ENCODE results near the gene CFAP57. TPM values are rescaled to one million over a fixed set of nuclear protein-coding genes. Genes with fewer than 3 reads are reported as not detected.

Gene CFAP57
- total and polyA plus RNA-seq, 2 of the 13 experiments (the other 11 are each of a cell fraction or from before 2014, with no cell fraction given) = 0.01 TPM; not detected in 1

- TF ChIP-seq ZGPAT (CRISPR knock-in tag; IDR thresholded peaks at IDR 0.05) (peak; percentile 33; the same call in 1 of the 2 replicates), ZFP36 (IDR thresholded peaks at IDR 0.05; ENCODE audit: borderline replicate concordance, low read depth, low read length, partially characterized antibody) (no peak), MEIS1 (CRISPR knock-in tag; IDR thresholded peaks at IDR 0.05; ENCODE audit: borderline replicate concordance) (0 out of 2 replicates have a peak, but pooled peaks have one; percentile 42), SOX6 (IDR thresholded peaks at IDR 0.05) (no peak), SOX6 (CRISPR knock-in tag; IDR thresholded peaks at IDR 0.05) (peak; percentile 68), SOX5 (CRISPR knock-in tag; IDR thresholded peaks at IDR 0.05; ENCODE audit: borderline replicate concordance) (peak; percentile 40; the same call in 1 of the 2 replicates), SP5 (CRISPR knock-in tag; IDR thresholded peaks at IDR 0.05; ENCODE audit: borderline replicate concordance, low read depth) (peak; percentile 26; the same call in 1 of the 2 replicates), ZKSCAN1 (IDR thresholded peaks at IDR 0.05; ENCODE audit: low read length) (no peak), ELF3 (CRISPR knock-in tag; IDR thresholded peaks at IDR 0.05) (peak; percentile 75), ATF2 (CRISPR knock-in tag; IDR thresholded peaks at IDR 0.05) (peak; percentile 97), CREB1 (IDR thresholded peaks at IDR 0.05) (peak; percentile 25; the same call in 1 of the 2 replicates), CREB1 (CRISPR knock-in tag; IDR thresholded peaks at IDR 0.05) (peak; percentile 91), STAG1 (CRISPR knock-in tag; IDR thresholded peaks at IDR 0.05) (no peak), HNF1A (IDR thresholded peaks at IDR 0.05; ENCODE audit: low read depth) (no peak), HNF1A (CRISPR knock-in tag; IDR thresholded peaks at IDR 0.05; ENCODE audit: borderline replicate concordance) (peak; percentile 21; the same call in 1 of the 2 replicates), ZMYM4 (CRISPR knock-in tag; IDR thresholded peaks at IDR 0.05) (0 out of 2 replicates have a peak, but pooled peaks have one; percentile 14), FOSL2 (CRISPR knock-in tag; IDR thresholded peaks at IDR 0.05) (peak; percentile 85), TAF1 (CRISPR knock-in tag; IDR thresholded peaks at IDR 0.05) (peak; percentile 20; the same call in 1 of the 2 replicates), RCOR2 (CRISPR knock-in tag; IDR thresholded peaks at IDR 0.05) (0 out of 2 replicates have a peak, but pooled peaks have one; percentile 10), ZNF687 (CRISPR knock-in tag; IDR thresholded peaks at IDR 0.05) (0 out of 2 replicates have a peak, but pooled peaks have one; percentile 25)
Observed at GRCh38 chr1:43206600-43207228, 34.6 kb downstream of the CFAP57 start (continued).
